Measurements from ENCODE around the gene TMEM45B. TPM values are rescaled to one million over a fixed set of nuclear protein-coding genes. Genes with fewer than 3 reads are reported as not detected.
A peak's percentile ranks its signal among the peaks of the same experiment; 100 is the strongest.

Gene TMEM45B
- 1 to 10 TPM in 5 of 6 donors, under 1 TPM in 1; 0.51 to 3.1 (median 1.6) TPM for total RNA-seq
- polyA plus RNA-seq, result 1 to 10 TPM in 1 of 2 donors, under 1 TPM in 1; 0.72 to 2.5 TPM

GRCh38 chr11:129815596-129816461 is at the start of gene TMEM45B:
Gene TMEM45B (plus strand): TSS chr11:129815848. CDS start chr11:129852483, 36,635 bp downstream.
- no peaks in the 10 kb centered on the region for H3K4me1 ChIP-seq
- no peaks in the 10 kb centered on the region for H3K27me3 ChIP-seq
- no peaks in the 10 kb centered on the region for H3K9me3 ChIP-seq
- FAIRE-seq (no peak), ATAC-seq (peak; percentile 93 to 95 (median 93)), DNase-seq (peak; percentile 26 to 82 (median 54))
- no peak within 1 kb of the TSS for H3K27ac ChIP-seq
- no peaks in the 10 kb centered on the region for H3K36me3 ChIP-seq
- 1% methylated on average over 61 to 68 of the region's 68 CpGs for WGBS, 2 donors
- no peak for TF ChIP-seq CTCF (IDR thresholded peaks at IDR 0.05)
- peak within 1 kb of the TSS in 3 of 4 donors; percentile 28 to 45 (median 32) for H3K4me3 ChIP-seq
- intact Hi-C loops (cut with DNase I), result no loop called here

DNA sequence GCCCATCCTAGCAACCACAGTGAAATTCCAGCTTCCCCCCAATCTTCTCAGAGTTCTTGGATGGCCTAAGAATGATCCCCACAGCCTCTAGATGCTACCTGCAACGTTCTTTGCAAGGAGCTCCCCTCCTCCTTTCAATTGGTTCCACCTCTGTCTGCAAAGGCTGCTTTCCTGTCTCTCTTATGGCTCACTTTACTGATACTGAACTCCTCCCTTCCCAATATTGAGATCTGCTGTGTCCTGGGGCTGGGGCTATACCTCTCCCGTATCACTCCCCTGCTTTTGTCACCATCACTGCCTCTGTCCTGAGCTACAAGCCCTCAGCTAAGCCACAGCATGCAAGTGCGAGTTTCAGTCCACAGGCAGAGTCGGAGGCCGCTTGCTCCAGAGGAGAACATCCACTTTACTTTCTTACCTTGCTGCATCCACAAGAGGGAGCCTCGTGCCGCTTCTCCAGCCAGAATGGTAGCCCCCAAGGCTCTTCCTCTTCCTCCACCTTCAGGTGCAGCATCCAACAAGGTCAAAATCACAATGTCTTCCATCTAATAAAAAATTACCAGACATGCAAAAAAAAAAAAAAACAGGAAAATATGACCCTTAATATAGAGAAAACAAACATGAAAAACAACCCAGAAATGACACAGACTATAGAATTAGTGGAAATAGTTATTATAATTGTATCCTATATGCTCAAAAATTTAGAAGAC is 48.6 kb upstream of the TMEM45B start:
- WGBS, 2 donors, result 21 to 22% methylated on average over 7 of the region's 7 CpGs
- no peaks in the 10 kb centered on the region for H3K4me1 ChIP-seq
- no peaks in the 10 kb centered on the region for H3K27me3 ChIP-seq
- DNase-seq (no peak), ATAC-seq (peak in 1 of 4 donors; percentile 64), FAIRE-seq (no peak)
- H3K36me3 ChIP-seq, result no peaks in the 10 kb centered on the region
- H3K27ac ChIP-seq, result no peak overlapping the region
- H3K4me3 ChIP-seq, result no peak overlapping the region
- no peaks in the 10 kb centered on the region for H3K9me3 ChIP-seq
- TF ChIP-seq CTCF (IDR thresholded peaks at IDR 0.05), result no peak
- intact Hi-C loops (cut with DNase I), result no loop called here

- Histone ChIP-seq H3K4me3 (no peak overlapping the region), H3K36me3 (no peaks in the 10 kb centered on the region), H3K27me3 (no peaks in the 10 kb centered on the region), H3K9me3 (no peaks in the 10 kb centered on the region), H3K4me1 (no peaks in the 10 kb centered on the region), H3K27ac (no peak overlapping the region)
- FAIRE-seq, result no peak
- ATAC-seq, result no peak
- intact Hi-C loops (cut with DNase I), result no loop called here
- no peak for TF ChIP-seq CTCF (IDR thresholded peaks at IDR 0.05)
- no peak for DNase-seq
- WGBS, 2 donors, result 62 to 64% methylated on average over 4 of the region's 4 CpGs
Measured at GRCh38 chr11:129767827-129768226, 47.8 kb upstream of the TMEM45B start.

- DNase-seq, result no peak
- Histone ChIP-seq H3K4me1 (no peaks in the 10 kb centered on the region), H3K27me3 (no peaks in the 10 kb centered on the region), H3K27ac (no peak overlapping the region), H3K36me3 (no peaks in the 10 kb centered on the region), H3K4me3 (no peak overlapping the region), H3K9me3 (no peaks in the 10 kb centered on the region)
- no peak for ATAC-seq
- 71 to 82% methylated on average over 1 of the region's 1 CpG for WGBS, 2 donors
- no peak for TF ChIP-seq CTCF (IDR thresholded peaks at IDR 0.05)
- intact Hi-C loops (cut with DNase I), result no loop called here
- no peak for FAIRE-seq
Measured at GRCh38 chr11:129768356-129768755, 47.3 kb upstream of the TMEM45B start.

Data from pancreas (tissue), 10 donors.